GM12891 (cell line): Measurements from ENCODE around the gene FBLN5.

ENCODE experiments used
- POLR2A ChIP-seq: IDR thresholded peaks from 2 replicates; pipeline ENCODE4 v1.6.1; 2011; ENCODE audit warnings: low read depth, low read length, control low read depth
- POLR2AphosphoS5 ChIP-seq: IDR thresholded peaks from 2 replicates; pipeline ENCODE4 v1.6.1; 2011; ENCODE audit warnings: low read depth, low read length, control low read depth
- SPI1 ChIP-seq: IDR thresholded peaks from 2 replicates; pipeline ENCODE4 v1.6.1; 2011; ENCODE audit warnings: low read depth, low read length, control low read depth

- TF ChIP-seq POLR2A (no peak), SPI1 (no peak), POLR2AphosphoS5 (no peak)
These were observed 58.6 kb downstream of the FBLN5 start for GRCh38 chr14:91888641-91889476.
